AG04449 (cell line): Measurements from ENCODE around the gene C17orf100.

Source experiments
- CTCF ChIA-PET: fragments of 350-600 bp; formaldehyde crosslinking; extraction: SDS; loops from one replicate; lab custom pipeline; 2021; ENCODE audit warnings: antibody characterized with exemption; lab: Yijun Ruan, JAX
- POLR2A ChIA-PET: fragments of 400-600, 350-600 bp; formaldehyde crosslinking; extraction: SDS; loops from one replicate; lab custom pipeline; 2020; ENCODE audit warnings: antibody characterized with exemption, inconsistent platforms; lab: Yijun Ruan, JAX
- DNase-seq: peaks from one replicate; pipeline ENCODE4 v3.0.0-alpha.2; 2010; ENCODE audit warnings: low read depth, low spot score
- H3K4me3 ChIP-seq: 2 replicates; pipeline ENCODE4 v1.5.1; 2011; ENCODE audit warnings: low read depth, mild to moderate bottlenecking, control low read depth, low read length
- CTCF ChIP-seq: IDR thresholded peaks from one replicate; pipeline ENCODE4 v1.5.1; 2011; ENCODE audit warnings: mild to moderate bottlenecking, moderate library complexity, low read length, control low read depth, inconsistent platforms; ENCODE audit not compliant: insufficient read depth; ENCODE audit errors: missing control alignments

Gene C17orf100

GRCh38 chr17:6651354-6651918 is at the start of gene C17orf100, which contains the start of gene MED31:
Gene C17orf100 (plus strand): TSS chr17:6651762. CDS start chr17:6651914, 152 bp downstream.
Gene MED31 (minus strand): TSS chr17:6651605. CDS start chr17:6651528, 77 bp downstream.
- no peak for TF ChIP-seq CTCF
- CTCF ChIA-PET, result interaction anchor here (0.8 kb wide), 1 partner anchor 370 kb away, joined by 3 read pairs; no protein-coding TSS in a partner anchor
- H3K4me3 ChIP-seq, result peak within 1 kb of the TSS; percentile 91
- no peak for DNase-seq
- POLR2A ChIA-PET, result interaction anchor here (1.0 kb wide), 1 partner anchor 27 kb away, joined by 3 read pairs; no protein-coding TSS in a partner anchor

GRCh38 chr17:6602141-6602540 is 49.4 kb upstream of the C17orf100 start:
- H3K4me3 ChIP-seq, result no peak overlapping the region
- ChIA-PET CTCF (interaction anchor here (0.6 kb wide), 1 partner anchor 17 kb away, joined by 3 read pairs; no protein-coding TSS in a partner anchor), POLR2A (no interaction called here)
- TF ChIP-seq CTCF, result no peak
- no peak for DNase-seq

GRCh38 chr17:6603744-6604325 is 47.7 kb upstream of the C17orf100 start:
- CTCF ChIA-PET, result no interaction called here
- no peak overlapping the region for H3K4me3 ChIP-seq
- no peak for TF ChIP-seq CTCF
- DNase-seq, result no peak
- POLR2A ChIA-PET, result interaction anchor here (0.6 kb wide), 1 partner anchor 152 kb away, joined by 3 read pairs; no protein-coding TSS in a partner anchor

- POLR2A ChIA-PET, result no interaction called here
- no peak for TF ChIP-seq CTCF
- no peak for DNase-seq
- no peak overlapping the region for H3K4me3 ChIP-seq
- CTCF ChIA-PET, result no interaction called here
These were observed 46.4 kb upstream of the C17orf100 start for GRCh38 chr17:6605142-6605541.

GRCh38 chr17:6608321-6608720 is 43.2 kb upstream of the C17orf100 start:
- DNase-seq, result no peak
- H3K4me3 ChIP-seq, result no peak overlapping the region
- ChIA-PET POLR2A (no interaction called here), CTCF (interaction anchor here (1.0 to 1.6 kb wide), 4 partner anchors 10 to 137 kb away, joined by 3 to 5 read pairs (median 4); no protein-coding TSS in a partner anchor)
- no peak for TF ChIP-seq CTCF

GRCh38 chr17:6610011-6610410 is 41.6 kb upstream of the C17orf100 start:
- DNase-seq, result no peak
- TF ChIP-seq CTCF, result no peak
- CTCF ChIA-PET, result interaction anchor here (1.5 kb wide), 1 partner anchor 10 kb away, joined by 5 read pairs; no protein-coding TSS in a partner anchor
- POLR2A ChIA-PET, result no interaction called here
- no peak overlapping the region for H3K4me3 ChIP-seq
